ENCODE data around the gene GPC4. TPM values are rescaled to one million over a fixed set of nuclear protein-coding genes. Genes with fewer than 3 reads are reported as not detected.
A peak's percentile ranks its signal among the peaks of the same experiment; 100 is the strongest.

Gene GPC4
- total RNA-seq, 1 experiment from 2014 or later: 17.8 TPM

- POLR2A ChIA-PET (ENCODE audit: low non-redundant PET): no interaction called here
- no peak overlapping the region for H3K27ac ChIP-seq (ENCODE audit: low read depth, low read length, poor library complexity, severe bottlenecking)
- BruUV-seq (replicated peaks): no TSS peak
These were observed 150.0 kb downstream of the GPC4 start for GRCh38 chrX:133265331-133265730.

DNA sequence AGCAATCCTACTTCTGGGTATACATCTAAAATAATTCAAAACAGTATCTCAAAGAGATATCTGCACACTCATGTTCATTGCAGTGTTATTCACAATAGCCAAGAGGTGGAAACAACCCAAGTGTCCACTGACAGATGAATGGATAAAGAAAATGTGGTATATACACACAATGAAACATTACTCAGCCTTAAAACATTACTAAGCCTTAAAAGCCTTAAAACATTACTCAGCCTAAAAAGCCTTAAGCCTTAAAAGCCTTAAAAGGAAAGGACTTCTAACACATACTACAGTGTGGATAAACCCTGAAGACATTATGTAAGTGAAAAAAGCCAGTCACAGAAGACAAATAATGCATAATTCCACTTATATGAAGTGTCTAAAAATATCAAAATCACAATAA lies 156.8 kb downstream of the GPC4 start:
- TF ChIP-seq CTCF (conservative IDR thresholded peaks at IDR 0.05; ENCODE audit: low read depth, low read length) (no peak), EZH2 (IDR thresholded peaks at IDR 0.05; ENCODE audit: borderline replicate concordance, low read depth, low read length, poor library complexity, severe bottlenecking) (no peak)
- H3K27me3 ChIP-seq (replicated peaks; ENCODE audit: insufficient read depth, low read depth, low read length, poor library complexity): no peaks in the 10 kb centered on the region
- ChIA-PET POLR2A (ENCODE audit: low non-redundant PET) (no interaction called here), CTCF (no interaction called here)
- BruUV-seq (replicated peaks): no TSS peak
- no peaks in the 10 kb centered on the region for H3K36me3 ChIP-seq (ENCODE audit: insufficient read depth, low read length, poor library complexity, severe bottlenecking)
- H3K27ac ChIP-seq (ENCODE audit: low read depth, low read length, poor library complexity, severe bottlenecking): no peak overlapping the region
- H3K4me1 ChIP-seq (ENCODE audit: insufficient read depth, low read length, poor library complexity, severe bottlenecking): no peaks in the 10 kb centered on the region
- no peak for DNase-seq (ENCODE audit: low spot score)
- H3K4me3 ChIP-seq (ENCODE audit: low read depth, low read length, poor library complexity, severe bottlenecking): no peak overlapping the region
- intact Hi-C loops (cut with micrococcal nuclease; ENCODE audit: unreplicated experiment): no loop called here
- H3K9me3 ChIP-seq (ENCODE audit: low read depth, low read length, poor library complexity, severe bottlenecking): no peaks in the 10 kb centered on the region

More at GRCh38 chrX:133265331-133265730, 150.0 kb downstream of the GPC4 start:
- TF ChIP-seq CTCF (conservative IDR thresholded peaks at IDR 0.05; ENCODE audit: low read depth, low read length) (no peak), EZH2 (IDR thresholded peaks at IDR 0.05; ENCODE audit: borderline replicate concordance, low read depth, low read length, poor library complexity, severe bottlenecking) (no peak)
- DNase-seq (ENCODE audit: low spot score): no peak
- CTCF ChIA-PET: no interaction called here
- intact Hi-C loops (cut with micrococcal nuclease; ENCODE audit: unreplicated experiment): no loop called here
- H3K4me3 ChIP-seq (ENCODE audit: low read depth, low read length, poor library complexity, severe bottlenecking): no peak overlapping the region
- H3K9me3 ChIP-seq (ENCODE audit: low read depth, low read length, poor library complexity, severe bottlenecking): no peaks in the 10 kb centered on the region
- H3K4me1 ChIP-seq (ENCODE audit: insufficient read depth, low read length, poor library complexity, severe bottlenecking): no peaks in the 10 kb centered on the region
- H3K36me3 ChIP-seq (ENCODE audit: insufficient read depth, low read length, poor library complexity, severe bottlenecking): no peaks in the 10 kb centered on the region
- no peaks in the 10 kb centered on the region for H3K27me3 ChIP-seq (replicated peaks; ENCODE audit: insufficient read depth, low read depth, low read length, poor library complexity)

DNA sequence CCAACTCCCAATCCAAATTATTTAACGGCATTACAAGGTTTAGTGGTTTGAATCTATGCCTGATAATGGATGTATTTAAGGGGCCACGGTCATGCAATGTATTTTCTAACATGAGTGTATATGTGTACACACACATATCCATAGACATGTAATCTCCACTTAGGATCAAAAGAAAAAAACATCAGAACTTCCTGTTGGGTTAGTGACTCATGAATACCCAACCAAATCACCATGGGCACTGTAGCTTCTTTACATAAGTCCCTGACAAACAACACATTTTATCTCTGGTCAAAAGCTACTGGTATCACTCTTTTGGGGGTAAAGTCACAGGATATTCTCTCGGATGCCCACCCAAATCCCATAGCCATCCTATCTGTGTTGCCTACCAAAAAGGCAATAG lies 160.6 kb downstream of the GPC4 start:
- no TSS peak for BruUV-seq (replicated peaks)
- H3K9me3 ChIP-seq (ENCODE audit: low read depth, low read length, poor library complexity, severe bottlenecking): no peaks in the 10 kb centered on the region
- H3K27ac ChIP-seq (ENCODE audit: low read depth, low read length, poor library complexity, severe bottlenecking): no peak overlapping the region
- ChIA-PET POLR2A (ENCODE audit: low non-redundant PET) (no interaction called here), CTCF (no interaction called here)
- no peak for TF ChIP-seq CTCF (conservative IDR thresholded peaks at IDR 0.05; ENCODE audit: low read depth, low read length)
- no peak for TF ChIP-seq EZH2 (IDR thresholded peaks at IDR 0.05; ENCODE audit: borderline replicate concordance, low read depth, low read length, poor library complexity, severe bottlenecking)
- H3K4me3 ChIP-seq (ENCODE audit: low read depth, low read length, poor library complexity, severe bottlenecking): no peak overlapping the region
- no peaks in the 10 kb centered on the region for H3K36me3 ChIP-seq (ENCODE audit: insufficient read depth, low read length, poor library complexity, severe bottlenecking)
- peak; percentile 22 for DNase-seq (ENCODE audit: low spot score)
- H3K4me1 ChIP-seq (ENCODE audit: insufficient read depth, low read length, poor library complexity, severe bottlenecking): no peaks in the 10 kb centered on the region
- H3K27me3 ChIP-seq (replicated peaks; ENCODE audit: insufficient read depth, low read depth, low read length, poor library complexity): no peaks in the 10 kb centered on the region
- intact Hi-C loops (cut with micrococcal nuclease; ENCODE audit: unreplicated experiment): no loop called here

Measured in A673 (cell line).